Tongue (tissue), 2 donors: ENCODE measurements around the gene RAB40C. TPM values are rescaled to one million over a fixed set of nuclear protein-coding genes. Genes with fewer than 3 reads are reported as not detected.

Source experiments
- DNase-seq: peaks from one replicate; pipeline ENCODE4 v3.0.0-alpha.2; 2015
- total RNA-seq: library from RNA; depleted of rRNA; stranded (reverse); fragments of >200 nt; gene quantifications from one replicate; pipeline ENCODE4 v1.2.3, GENCODE V29; 2014

RAB40C gene
- total RNA-seq, 1 donor from 2014 or later, result 18.2 TPM

GRCh38 chr16:648781-649589 lies 59.1 kb downstream of the RAB40C start, which contains the start of gene WDR90:
WDR90 (plus strand) TSS chr16:649365; CDS start chr16:649417, 52 bp downstream.
- peak; percentile 95 for DNase-seq

- no peak for DNase-seq
Measured at GRCh38 chr16:649631-650030, 59.8 kb downstream of the RAB40C start.

- no peak for DNase-seq
Measured at GRCh38 chr16:651844-652243, 62.0 kb downstream of the RAB40C start.

GRCh38 chr16:652454-653305 lies 62.8 kb downstream of the RAB40C start:
- DNase-seq, result no peak

- no peak for DNase-seq
Measured at GRCh38 chr16:654034-654433, 64.2 kb downstream of the RAB40C start.

- DNase-seq, result no peak
Measured at GRCh38 chr16:657487-657886, 67.6 kb downstream of the RAB40C start.

- DNase-seq, result no peak
Measured at GRCh38 chr16:658679-659571, 69.1 kb downstream of the RAB40C start.

GRCh38 chr16:659618-660017 lies 69.8 kb downstream of the RAB40C start:
- no peak for DNase-seq

- no peak for DNase-seq
Measured at GRCh38 chr16:660132-660458, 70.2 kb downstream of the RAB40C start.

GRCh38 chr16:660459-661183 lies 70.8 kb downstream of the RAB40C start:
- peak; percentile 85 for DNase-seq

- no peak for DNase-seq
Measured at GRCh38 chr16:661184-661821, 71.4 kb downstream of the RAB40C start.

GRCh38 chr16:662095-662494 lies 72.2 kb downstream of the RAB40C start:
- DNase-seq, result no peak

- no peak for DNase-seq
Measured at GRCh38 chr16:662597-662996, 72.7 kb downstream of the RAB40C start.

GRCh38 chr16:666572-666971 lies 76.7 kb downstream of the RAB40C start:
- DNase-seq, result no peak

- no peak for DNase-seq
Measured at GRCh38 chr16:667113-667779, 77.4 kb downstream of the RAB40C start.

GRCh38 chr16:667780-668518 lies 78.1 kb downstream of the RAB40C start, which contains the start of gene RHOT2:
RHOT2 (plus strand) TSS chr16:668132; CDS start chr16:668200, 68 bp downstream.
- DNase-seq, result peak; percentile 97

GRCh38 chr16:668519-669171 lies 78.8 kb downstream of the RAB40C start:
- no peak for DNase-seq

GRCh38 chr16:669666-670065 lies 79.8 kb downstream of the RAB40C start:
- DNase-seq, result no peak
